Spinal cord (tissue), 10 donors: ENCODE measurements around the gene NEURL3. TPM values are rescaled to one million over a fixed set of nuclear protein-coding genes. Genes with fewer than 3 reads are reported as not detected.
"Not testable (repeated sequence)": the region's sequence is repeated elsewhere in the genome, so short reads cannot be mapped to it uniquely, and the experiment has no call there.

Source experiments
- DNase-seq, 6 donors: peaks; one replicate each; pipeline versions ENCODE4 v3.0.0 to v3.0.0-alpha.2; 2013 to 2015; ENCODE audit warnings: low spot score in 6 of 6, low read depth in 4 of 6
- H3K27ac ChIP-seq: one replicate; pipeline ENCODE4 v1.5.1; 2013; ENCODE audit warnings: low read depth, low read length, control low read depth
- H3K27me3 ChIP-seq: one replicate; pipeline ENCODE4 v1.6.1; 2013; ENCODE audit warnings: low read length; ENCODE audit not compliant: control insufficient read depth, insufficient read depth
- H3K36me3 ChIP-seq: one replicate; pipeline ENCODE4 v1.6.1; 2013; ENCODE audit warnings: low read length; ENCODE audit not compliant: control insufficient read depth, insufficient read depth
- H3K4me1 ChIP-seq: one replicate; pipeline ENCODE4 v1.6.1; 2013; ENCODE audit warnings: low read length; ENCODE audit not compliant: control insufficient read depth, insufficient read depth
- H3K4me3 ChIP-seq: one replicate; pipeline ENCODE4 v1.5.1; 2013; ENCODE audit warnings: low read depth, low read length, control low read depth
- H3K9me3 ChIP-seq: one replicate; pipeline ENCODE4 v1.6.1; 2013; ENCODE audit warnings: low read length; ENCODE audit not compliant: control insufficient read depth, insufficient read depth
- WGBS: methylation state at CpG from one replicate; pipeline ENCODE4 v1.1.5; 2013; ENCODE audit warnings: missing lambda C conversion rate; ENCODE audit not compliant: insufficient coverage; 5-methylcytosine and 5-hydroxymethylcytosine counted together
- polyA plus RNA-seq, 2 donors: library from polyadenylated mRNA; unstranded; fragments of 120-200 nt; gene quantifications; one replicate each; pipeline ENCODE4 v1.2.1, GENCODE V29; 2013; ENCODE audit not compliant: insufficient read length in 2 of 2
- total RNA-seq, 2 donors: library from RNA; depleted of rRNA in 1 of 2; stranded (reverse); fragments of 120-200 nt in 1 of 2; fragments of >200 nt in 1 of 2; gene quantifications; one replicate each; pipeline versions ENCODE4 v1.2.3 to v1.2.4, GENCODE V29; 2013 to 2014
- donor health status: healthy.

Gene NEURL3
- total and polyA plus RNA-seq, 4 donors, result 0.28 to 0.74 (median 0.43) TPM

- H3K9me3 ChIP-seq, result no peaks in the 10 kb centered on the region
- 75% methylated on average over 1 of the region's 6 CpGs for WGBS
- H3K27ac ChIP-seq, result no peak overlapping the region
These were observed 36.3 kb downstream of the NEURL3 start for GRCh38 chr2:96468904-96469303.

GRCh38 chr2:96464651-96465050 lies 40.5 kb downstream of the NEURL3 start:
- H3K27me3 ChIP-seq, result no peaks in the 10 kb centered on the region
- no peaks in the 10 kb centered on the region for H3K4me1 ChIP-seq
- H3K4me3 ChIP-seq, result no peak overlapping the region
- WGBS, result 78% methylated on average over 2 of the region's 2 CpGs
- no peak for DNase-seq
- no peaks in the 10 kb centered on the region for H3K9me3 ChIP-seq
- H3K27ac ChIP-seq, result no peak overlapping the region
- H3K36me3 ChIP-seq, result no peaks in the 10 kb centered on the region

More at GRCh38 chr2:96468904-96469303, 36.3 kb downstream of the NEURL3 start:
- peaks cover 8% of the 10 kb centered on the region for H3K4me1 ChIP-seq
- H3K4me3 ChIP-seq, result no peak overlapping the region
- H3K27me3 ChIP-seq, result peaks cover 6% of the 10 kb centered on the region
- DNase-seq, result no peak
- H3K36me3 ChIP-seq, result no peaks in the 10 kb centered on the region

GRCh38 chr2:96464061-96464460 lies 41.1 kb downstream of the NEURL3 start:
- DNase-seq, result no peak
- H3K27me3 ChIP-seq, result no peaks in the 10 kb centered on the region
- H3K4me1 ChIP-seq, result no peaks in the 10 kb centered on the region
- no peak overlapping the region for H3K27ac ChIP-seq
- no peaks in the 10 kb centered on the region for H3K9me3 ChIP-seq
- H3K36me3 ChIP-seq, result no peaks in the 10 kb centered on the region
- H3K4me3 ChIP-seq, result no peak overlapping the region
- 89% methylated on average over 3 of the region's 3 CpGs for WGBS

GRCh38 chr2:96463119-96463518 lies 42.0 kb downstream of the NEURL3 start:
- DNase-seq, result no peak
- Histone ChIP-seq H3K4me3 (no peak overlapping the region), H3K9me3 (no peaks in the 10 kb centered on the region), H3K36me3 (no peaks in the 10 kb centered on the region), H3K27me3 (no peaks in the 10 kb centered on the region), H3K27ac (no peak overlapping the region), H3K4me1 (no peaks in the 10 kb centered on the region)
- no CpG with 5 or more reads among the region's 2 CpGs for WGBS

GRCh38 chr2:96461616-96462015 lies 43.5 kb downstream of the NEURL3 start:
- H3K4me1 ChIP-seq, H3K9me3 ChIP-seq, H3K27me3 ChIP-seq, H3K36me3 ChIP-seq, H3K27ac ChIP-seq, H3K4me3 ChIP-seq, DNase-seq: not testable (repeated sequence)
- no CpG with 5 or more reads among the region's 30 CpGs for WGBS

GRCh38 chr2:96452053-96452452 lies 53.1 kb downstream of the NEURL3 start:
- Histone ChIP-seq H3K27me3 (no peaks in the 10 kb centered on the region), H3K27ac (no peak overlapping the region), H3K9me3 (no peaks in the 10 kb centered on the region), H3K36me3 (no peaks in the 10 kb centered on the region), H3K4me1 (no peaks in the 10 kb centered on the region), H3K4me3 (no peak overlapping the region)
- WGBS, result 100% methylated on average over 2 of the region's 6 CpGs
- DNase-seq, result no peak

GRCh38 chr2:96449637-96450036 lies 55.5 kb downstream of the NEURL3 start:
- Histone ChIP-seq H3K9me3 (no peaks in the 10 kb centered on the region), H3K27ac (no peak overlapping the region), H3K27me3 (no peaks in the 10 kb centered on the region), H3K36me3 (no peaks in the 10 kb centered on the region), H3K4me3 (no peak overlapping the region), H3K4me1 (no peaks in the 10 kb centered on the region)
- DNase-seq, result no peak
- 64% methylated on average over 5 of the region's 6 CpGs for WGBS

- no peaks in the 10 kb centered on the region for H3K36me3 ChIP-seq
- H3K27ac ChIP-seq, result no peak overlapping the region
- H3K27me3 ChIP-seq, result no peaks in the 10 kb centered on the region
- WGBS, result no CpG with 5 or more reads among the region's 2 CpGs
- no peaks in the 10 kb centered on the region for H3K4me1 ChIP-seq
- no peaks in the 10 kb centered on the region for H3K9me3 ChIP-seq
- no peak for DNase-seq
- H3K4me3 ChIP-seq, result no peak overlapping the region
These were observed 56.0 kb downstream of the NEURL3 start for GRCh38 chr2:96449174-96449573.

- Histone ChIP-seq H3K27me3 (no peaks in the 10 kb centered on the region), H3K9me3 (no peaks in the 10 kb centered on the region), H3K4me3 (no peak overlapping the region), H3K36me3 (no peaks in the 10 kb centered on the region), H3K27ac (no peak overlapping the region), H3K4me1 (no peaks in the 10 kb centered on the region)
- no peak for DNase-seq
These were observed 57.4 kb downstream of the NEURL3 start for GRCh38 chr2:96447726-96448125.
